Neural progenitor cell (in vitro differentiated cells): ENCODE measurements around the gene LIPT2.

Experiments used
- EZH2 ChIP-seq: fragments of 200-600 bp; sonication (generic); IDR thresholded peaks from 2 replicates; pipeline ENCODE4 v1.6.1; 2017; ENCODE audit warnings: antibody characterized with exemption, mild to moderate bottlenecking, moderate library complexity
- EZH2phosphoT487 ChIP-seq: fragments of 200-600 bp; sonication (generic); IDR thresholded peaks from 2 replicates; pipeline ENCODE4 v1.6.1; 2017; ENCODE audit warnings: antibody characterized with exemption
- TF ChIP-seq, protein P1 (sequence below): fragments of 200-600 bp; sonication (generic); IDR thresholded peaks from 2 replicates; pipeline ENCODE4 v1.5.1; 2017; ENCODE audit warnings: antibody characterized with exemption, mild to moderate bottlenecking

DNA sequence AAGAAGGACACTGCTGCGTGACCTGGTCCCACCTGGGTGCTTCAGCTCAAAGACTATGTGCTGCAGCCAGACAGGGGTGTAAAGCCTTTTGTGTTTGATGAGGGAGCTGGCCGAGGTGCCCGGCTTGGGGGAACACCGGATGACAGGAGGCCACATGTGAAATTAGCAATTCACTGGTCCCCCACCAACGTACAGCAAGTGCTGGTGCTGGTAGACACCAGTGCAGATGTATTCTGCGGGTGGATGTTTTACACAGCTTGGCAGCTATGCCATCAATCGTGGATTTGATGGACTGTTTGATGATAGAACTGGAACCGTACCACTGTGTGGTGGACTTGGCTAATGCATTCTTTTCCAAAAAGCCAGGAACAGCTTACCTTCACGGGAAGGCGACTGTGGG is 47.9 kb upstream of the LIPT2 start:
- TF ChIP-seq, protein P1, sequence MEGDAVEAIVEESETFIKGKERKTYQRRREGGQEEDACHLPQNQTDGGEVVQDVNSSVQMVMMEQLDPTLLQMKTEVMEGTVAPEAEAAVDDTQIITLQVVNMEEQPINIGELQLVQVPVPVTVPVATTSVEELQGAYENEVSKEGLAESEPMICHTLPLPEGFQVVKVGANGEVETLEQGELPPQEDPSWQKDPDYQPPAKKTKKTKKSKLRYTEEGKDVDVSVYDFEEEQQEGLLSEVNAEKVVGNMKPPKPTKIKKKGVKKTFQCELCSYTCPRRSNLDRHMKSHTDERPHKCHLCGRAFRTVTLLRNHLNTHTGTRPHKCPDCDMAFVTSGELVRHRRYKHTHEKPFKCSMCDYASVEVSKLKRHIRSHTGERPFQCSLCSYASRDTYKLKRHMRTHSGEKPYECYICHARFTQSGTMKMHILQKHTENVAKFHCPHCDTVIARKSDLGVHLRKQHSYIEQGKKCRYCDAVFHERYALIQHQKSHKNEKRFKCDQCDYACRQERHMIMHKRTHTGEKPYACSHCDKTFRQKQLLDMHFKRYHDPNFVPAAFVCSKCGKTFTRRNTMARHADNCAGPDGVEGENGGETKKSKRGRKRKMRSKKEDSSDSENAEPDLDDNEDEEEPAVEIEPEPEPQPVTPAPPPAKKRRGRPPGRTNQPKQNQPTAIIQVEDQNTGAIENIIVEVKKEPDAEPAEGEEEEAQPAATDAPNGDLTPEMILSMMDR = no peak
- TF ChIP-seq EZH2phosphoT487 (no peak), EZH2 (no peak)
